BE2C (cell line): ENCODE data around the gene APOL6. TPM values are rescaled to one million over a fixed set of nuclear protein-coding genes. Genes with fewer than 3 reads are reported as not detected.
A peak's percentile ranks its signal among the peaks of the same experiment; 100 is the strongest.

ENCODE experiments used
- DNase-seq: peaks from one replicate; pipeline ENCODE4 v3.0.0-alpha.2; 2020
- H3K27me3 ChIP-seq: fragments of 250-450 bp; sonication (Bioruptor Pico); 2 replicates; pipeline ENCODE4 v1.5.1; 2020; ENCODE audit warnings: mild to moderate bottlenecking
- H3K36me3 ChIP-seq: fragments of 250-450 bp; sonication (Bioruptor Pico); 2 replicates; pipeline ENCODE4 v1.5.1; 2020; ENCODE audit warnings: mild to moderate bottlenecking
- H3K4me1 ChIP-seq: fragments of 250-450 bp; sonication (Bioruptor Pico); 2 replicates; pipeline ENCODE4 v1.5.1; 2020
- H3K4me3 ChIP-seq: 2 replicates; pipeline ENCODE4 v1.5.1; 2011; ENCODE audit warnings: low read depth, low read length
- H3K9me3 ChIP-seq: fragments of 250-450 bp; sonication (Bioruptor Pico); 2 replicates; pipeline ENCODE4 v1.5.1; 2020
- polyA plus RNA-seq: library from polyadenylated mRNA; unstranded; fragments of >200 nt; gene quantifications from one replicate; pipeline ENCODE4 v1.2.1, GENCODE V29; 2012; ENCODE audit warnings: low read depth, missing spikeins; ENCODE audit not compliant: insufficient read length, insufficient read depth
- TF ChIP-seq, protein P1 (sequence below): IDR thresholded peaks from 2 replicates; pipeline ENCODE4 v1.5.1; 2012; ENCODE audit warnings: mild to moderate bottlenecking, low read depth, low read length

APOL6 gene, protein sequence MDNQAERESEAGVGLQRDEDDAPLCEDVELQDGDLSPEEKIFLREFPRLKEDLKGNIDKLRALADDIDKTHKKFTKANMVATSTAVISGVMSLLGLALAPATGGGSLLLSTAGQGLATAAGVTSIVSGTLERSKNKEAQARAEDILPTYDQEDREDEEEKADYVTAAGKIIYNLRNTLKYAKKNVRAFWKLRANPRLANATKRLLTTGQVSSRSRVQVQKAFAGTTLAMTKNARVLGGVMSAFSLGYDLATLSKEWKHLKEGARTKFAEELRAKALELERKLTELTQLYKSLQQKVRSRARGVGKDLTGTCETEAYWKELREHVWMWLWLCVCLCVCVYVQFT
- polyA plus RNA-seq, result 0.09 TPM

DNA sequence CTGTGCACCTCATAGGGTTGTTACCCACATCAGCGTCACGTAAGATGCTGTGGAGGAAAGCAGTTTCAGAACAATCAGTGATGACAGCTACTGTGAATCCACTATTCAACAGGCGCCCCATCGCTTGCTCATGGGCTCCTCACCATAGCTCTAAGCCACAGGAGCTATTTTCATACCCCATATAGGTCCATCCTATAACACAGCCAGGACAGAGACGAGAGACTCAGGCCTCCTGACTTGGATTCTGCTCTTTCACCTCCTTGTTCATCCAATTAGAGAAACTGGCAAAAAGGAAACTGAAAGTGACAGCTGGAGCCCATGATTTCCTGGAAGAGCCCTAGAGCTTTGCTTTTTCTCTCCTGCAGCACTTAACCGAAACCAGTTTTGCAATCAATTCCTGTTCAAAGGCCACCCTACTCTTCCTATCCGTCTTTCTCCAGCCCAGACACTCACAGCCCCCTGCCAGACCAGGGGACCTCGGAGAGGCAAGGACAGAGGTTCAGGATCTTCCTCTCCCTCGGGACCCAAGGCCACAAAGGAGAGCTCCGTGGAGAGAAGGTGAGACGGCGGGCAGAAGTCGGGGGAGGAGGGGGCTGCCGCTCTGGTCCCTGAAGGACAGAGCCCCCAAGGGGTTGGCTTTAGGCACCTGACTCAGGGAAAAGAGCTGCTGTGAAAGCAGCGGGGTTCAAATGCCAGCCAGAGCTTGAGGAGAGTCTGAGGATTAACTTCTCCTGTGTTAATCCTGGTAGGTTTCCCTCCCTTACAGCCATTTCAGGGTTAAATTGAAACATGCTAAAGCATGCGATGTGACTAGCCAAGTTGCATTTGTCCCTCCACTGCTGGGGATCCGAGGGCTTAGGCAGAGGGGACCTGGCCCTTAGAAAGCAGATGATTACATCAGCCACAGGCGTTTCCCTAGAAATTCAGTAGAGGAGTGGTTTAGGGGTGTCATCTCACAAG lies at the start of gene APOL6:
APOL6 (plus strand) TSS at position 381 of the 960 bp plus-strand sequence. CDS start 7,980 bp downstream, outside the sequence.
- Histone ChIP-seq H3K27me3 (no peaks in the 10 kb centered on the region), H3K4me1 (no peaks in the 10 kb centered on the region), H3K4me3 (peak within 1 kb of the TSS; percentile 28; the same call in 1 of the 2 replicates), H3K9me3 (no peaks in the 10 kb centered on the region), H3K36me3 (no peaks in the 10 kb centered on the region)
- no peak for DNase-seq
- TF ChIP-seq, protein P1, sequence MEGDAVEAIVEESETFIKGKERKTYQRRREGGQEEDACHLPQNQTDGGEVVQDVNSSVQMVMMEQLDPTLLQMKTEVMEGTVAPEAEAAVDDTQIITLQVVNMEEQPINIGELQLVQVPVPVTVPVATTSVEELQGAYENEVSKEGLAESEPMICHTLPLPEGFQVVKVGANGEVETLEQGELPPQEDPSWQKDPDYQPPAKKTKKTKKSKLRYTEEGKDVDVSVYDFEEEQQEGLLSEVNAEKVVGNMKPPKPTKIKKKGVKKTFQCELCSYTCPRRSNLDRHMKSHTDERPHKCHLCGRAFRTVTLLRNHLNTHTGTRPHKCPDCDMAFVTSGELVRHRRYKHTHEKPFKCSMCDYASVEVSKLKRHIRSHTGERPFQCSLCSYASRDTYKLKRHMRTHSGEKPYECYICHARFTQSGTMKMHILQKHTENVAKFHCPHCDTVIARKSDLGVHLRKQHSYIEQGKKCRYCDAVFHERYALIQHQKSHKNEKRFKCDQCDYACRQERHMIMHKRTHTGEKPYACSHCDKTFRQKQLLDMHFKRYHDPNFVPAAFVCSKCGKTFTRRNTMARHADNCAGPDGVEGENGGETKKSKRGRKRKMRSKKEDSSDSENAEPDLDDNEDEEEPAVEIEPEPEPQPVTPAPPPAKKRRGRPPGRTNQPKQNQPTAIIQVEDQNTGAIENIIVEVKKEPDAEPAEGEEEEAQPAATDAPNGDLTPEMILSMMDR, result no peak

DNA sequence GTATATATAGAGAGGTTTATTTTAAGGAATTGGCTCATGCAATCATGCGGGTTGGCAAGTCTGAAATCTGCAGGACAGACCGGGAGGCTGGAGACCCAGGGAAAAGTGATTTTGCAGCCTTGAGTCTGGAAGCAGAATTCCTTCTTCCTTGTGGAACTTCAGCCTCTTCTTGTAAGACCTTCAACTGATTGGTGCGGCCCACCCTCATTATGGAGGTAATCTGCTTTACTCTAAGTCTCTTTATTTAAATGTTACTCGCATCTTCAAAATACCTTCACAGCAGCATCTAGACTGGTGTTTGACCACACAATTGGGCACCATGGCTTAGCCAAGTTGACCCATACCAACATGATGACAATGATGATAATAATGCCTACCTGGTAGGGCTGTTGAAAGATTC lies 48.9 kb upstream of the APOL6 start:
- TF ChIP-seq, protein P1, result no peak
- H3K36me3 ChIP-seq, result no peaks in the 10 kb centered on the region

DNA sequence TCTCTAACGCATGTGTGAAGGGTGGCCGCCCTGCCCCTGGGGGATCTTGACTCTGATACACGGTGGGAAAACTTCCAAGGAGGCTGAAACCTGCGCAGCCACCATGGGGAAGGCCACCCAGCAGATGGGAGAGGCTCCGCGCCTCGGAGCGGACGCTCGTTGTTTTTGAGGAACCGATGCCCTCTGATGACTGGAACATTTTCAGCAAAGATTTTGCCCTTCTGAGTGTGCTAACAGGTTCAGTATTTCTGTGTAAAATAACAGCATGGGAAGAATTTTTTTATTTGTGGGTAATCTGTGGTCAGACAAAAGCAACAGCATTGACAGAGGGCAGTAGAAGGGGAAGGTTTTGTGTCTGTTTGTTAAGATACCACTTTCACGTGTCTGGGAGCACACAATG lies 47.8 kb upstream of the APOL6 start:
- Histone ChIP-seq H3K9me3 (no peaks in the 10 kb centered on the region; the same call in 1 of the 2 replicates), H3K4me3 (no peak overlapping the region), H3K27me3 (no peaks in the 10 kb centered on the region), H3K36me3 (no peaks in the 10 kb centered on the region), H3K4me1 (peaks cover 7% of the 10 kb centered on the region)
- no peak for DNase-seq
- TF ChIP-seq, protein P1, result no peak

More for the DNA sequence above, 48.9 kb upstream of the APOL6 start:
- Histone ChIP-seq H3K27me3 (no peaks in the 10 kb centered on the region), H3K4me1 (peaks cover 4% of the 10 kb centered on the region), H3K9me3 (no peaks in the 10 kb centered on the region; the same call in 1 of the 2 replicates), H3K4me3 (no peak overlapping the region)
- no peak for DNase-seq

DNA sequence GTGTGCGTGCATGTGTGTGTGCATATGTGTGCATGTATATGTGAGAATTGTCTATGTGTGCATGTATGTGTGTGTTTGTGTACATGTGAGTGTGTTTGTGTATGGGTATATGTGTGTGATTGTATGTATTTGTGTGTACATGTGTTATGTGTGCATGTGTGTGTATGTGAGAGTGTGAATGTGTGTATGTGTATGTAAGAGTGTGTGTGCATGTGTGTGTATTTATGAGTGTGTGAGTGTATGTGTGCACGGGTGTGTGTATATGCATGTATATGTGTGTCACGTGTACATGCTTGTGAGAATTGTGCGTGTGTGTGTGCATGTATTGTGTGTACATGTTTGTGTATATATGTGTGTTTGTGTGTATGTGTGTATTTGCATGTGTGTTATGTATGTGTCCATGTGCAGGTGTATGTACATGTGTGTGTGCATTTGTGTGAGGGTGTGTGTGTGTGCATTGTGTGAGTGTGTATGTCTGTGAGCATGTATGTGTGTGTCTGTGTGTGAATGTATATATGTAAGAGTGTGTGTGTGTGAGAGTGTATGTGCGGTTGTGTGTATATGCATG lies 47.1 kb upstream of the APOL6 start:
- DNase-seq, result no peak
- TF ChIP-seq, protein P1, result no peak
- H3K4me1 ChIP-seq, result peaks cover 13% of the 10 kb centered on the region

DNA sequence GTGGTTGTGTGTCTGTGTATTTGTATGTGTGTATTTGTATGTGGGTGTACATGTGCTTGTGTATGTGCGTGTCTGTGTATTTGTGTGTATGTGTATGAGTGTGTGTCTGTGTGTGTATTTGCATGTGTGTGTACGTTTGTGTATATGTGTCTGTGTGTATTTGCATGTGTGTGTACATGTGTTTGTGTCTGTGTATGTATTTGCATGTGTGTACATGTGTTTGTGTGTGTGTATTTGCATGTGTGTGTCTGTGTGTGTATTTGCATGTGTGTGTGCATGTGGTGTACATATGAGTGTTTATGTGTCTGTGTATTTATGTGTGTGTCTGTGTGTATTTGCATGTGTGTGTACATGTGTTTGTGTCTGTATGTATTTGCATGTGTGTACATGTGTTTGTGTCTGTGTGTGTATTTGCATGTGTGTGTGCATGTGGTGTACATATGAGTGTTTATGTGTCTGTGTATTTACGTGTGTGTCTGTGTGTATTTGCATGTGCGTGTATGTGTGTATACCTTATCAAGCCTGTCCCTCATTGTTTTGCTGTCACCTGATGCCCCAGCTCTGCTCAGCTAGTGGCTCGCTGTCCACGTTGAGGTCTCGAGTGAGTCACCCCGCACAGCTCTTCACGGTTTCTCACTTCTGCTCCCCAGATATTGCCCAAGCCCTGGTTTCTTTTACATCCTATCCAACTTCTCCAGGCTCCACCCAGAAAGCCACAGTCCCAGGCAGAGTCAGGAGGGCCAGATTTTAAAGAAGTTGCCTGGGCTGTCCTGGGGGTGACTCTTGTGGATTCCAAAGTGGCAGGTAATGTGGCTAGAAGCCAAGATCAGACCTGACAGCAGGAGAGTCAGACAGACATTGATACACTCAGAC lies 46.3 kb upstream of the APOL6 start:
- TF ChIP-seq, protein P1, result no peak
- H3K36me3 ChIP-seq, result no peaks in the 10 kb centered on the region
- H3K9me3 ChIP-seq, result no peaks in the 10 kb centered on the region; the same call in 1 of the 2 replicates
- no peak for DNase-seq
- no peak overlapping the region for H3K4me3 ChIP-seq
- peaks cover 22% of the 10 kb centered on the region for H3K4me1 ChIP-seq
- no peaks in the 10 kb centered on the region for H3K27me3 ChIP-seq

More for the DNA sequence above, 47.1 kb upstream of the APOL6 start:
- no peak overlapping the region for H3K4me3 ChIP-seq
- no peaks in the 10 kb centered on the region; the same call in 1 of the 2 replicates for H3K9me3 ChIP-seq
- H3K36me3 ChIP-seq, result no peaks in the 10 kb centered on the region
- H3K27me3 ChIP-seq, result no peaks in the 10 kb centered on the region
